Central memory CD8-positive, alpha-beta T cell (primary cell): ENCODE results near the gene CASKIN1.

Experiments
- ATAC-seq: fragments of 150-1000 bp; cut with Tn5 transposase; replicated peaks from 2 replicates; pipeline ENCODE4 v1.10.0; 2022; ENCODE audit warnings: mild to moderate bottlenecking, moderate FRiP score, moderate number of reproducible peaks; ENCODE audit not compliant: poor library complexity, severe bottlenecking; ENCODE audit errors: extremely low read depth
- DNase-seq, 2 donors: peaks; one replicate each; pipeline ENCODE4 v3.0.0; 2021; ENCODE audit warnings: low spot score in 2 of 2
- H3K27ac Mint-ChIP-seq: one replicate; pipeline ENCODE4 v1.8.0; 2022; ENCODE audit warnings: low read depth, mild to moderate bottlenecking, moderate library complexity, mixed read lengths
- H3K27me3 Mint-ChIP-seq: one replicate; pipeline ENCODE4 v1.8.0; 2022; ENCODE audit warnings: mixed read lengths
- H3K36me3 Mint-ChIP-seq: one replicate; pipeline ENCODE4 v1.8.0; 2022; ENCODE audit warnings: mild to moderate bottlenecking, moderate library complexity, mixed read lengths; ENCODE audit not compliant: insufficient read depth
- H3K4me1 Mint-ChIP-seq: one replicate; pipeline ENCODE4 v1.8.0; 2022; ENCODE audit warnings: mixed read lengths
- H3K4me3 Mint-ChIP-seq: one replicate; pipeline ENCODE4 v1.8.0; 2022; ENCODE audit warnings: mild to moderate bottlenecking, moderate library complexity, mixed read lengths
- H3K9me3 Mint-ChIP-seq: one replicate; pipeline ENCODE4 v1.8.0; 2022; ENCODE audit warnings: mixed read lengths

CASKIN1 gene

DNA sequence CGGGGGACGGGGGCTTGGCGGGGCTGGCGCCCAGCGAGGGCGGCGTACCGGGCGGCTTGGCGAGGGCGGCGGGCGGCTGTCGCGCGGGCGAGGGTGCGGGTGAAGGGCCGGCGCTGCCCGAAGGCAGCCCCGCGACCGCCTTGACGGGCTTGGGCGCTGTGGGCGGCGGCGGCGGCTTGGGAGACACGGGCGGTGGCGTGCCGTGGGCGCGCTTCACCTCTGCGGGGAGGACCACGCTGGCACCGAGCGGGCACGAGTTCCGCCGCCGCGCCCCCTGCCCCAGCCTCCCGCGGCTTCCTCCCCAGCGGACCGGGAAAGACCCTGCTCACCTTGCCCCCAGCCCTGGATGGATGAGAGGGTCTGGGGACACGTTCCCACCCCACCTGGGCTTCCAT is 17.3 kb downstream of the CASKIN1 start:
- Mint-ChIP-seq H3K27ac (no peak overlapping the region), H3K4me3 (no peak overlapping the region), H3K36me3 (peaks cover 6% of the 10 kb centered on the region), H3K9me3 (no peaks in the 10 kb centered on the region), H3K27me3 (no peaks in the 10 kb centered on the region), H3K4me1 (peaks cover 9% of the 10 kb centered on the region)
- ATAC-seq (no peak), DNase-seq (no peak)

DNA sequence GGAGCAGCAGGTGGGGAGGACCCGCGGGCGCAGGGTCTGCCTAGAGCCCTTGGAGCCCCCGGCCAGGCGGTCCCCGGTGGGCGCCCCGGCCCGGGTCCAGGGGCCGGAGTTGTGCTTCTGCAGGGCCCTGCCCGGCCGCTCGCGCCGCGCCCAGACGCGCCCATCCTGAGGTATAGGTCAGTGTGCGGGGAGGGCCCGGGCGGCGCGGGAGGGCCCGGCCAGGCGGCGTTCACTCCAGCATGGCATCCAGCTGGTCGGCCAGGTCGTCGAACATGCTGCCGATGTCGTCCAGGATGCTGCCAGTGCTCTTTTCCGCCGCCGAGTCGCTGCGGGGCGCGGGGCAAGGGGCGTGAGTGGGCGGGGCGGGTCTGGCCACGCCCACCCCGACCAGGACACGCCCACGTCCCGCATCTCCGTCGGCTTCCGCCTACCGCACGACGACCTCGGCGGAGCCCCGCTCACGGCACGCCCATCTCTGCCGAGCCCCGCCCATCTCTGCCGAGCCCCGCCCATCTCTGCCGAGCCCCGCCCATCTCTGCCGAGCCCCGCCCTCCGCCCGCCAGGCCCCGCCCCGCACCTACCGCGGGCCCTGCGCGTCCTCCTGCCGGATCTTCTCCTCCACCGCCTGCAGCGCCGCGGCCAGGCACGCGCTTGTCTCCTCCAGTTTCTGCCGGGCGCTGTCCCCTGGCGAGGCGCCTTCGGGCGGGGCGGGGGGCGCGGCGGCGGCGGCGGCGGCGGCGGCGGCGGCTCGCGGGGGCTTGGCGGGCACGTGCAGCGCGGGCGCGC is 17.9 kb downstream of the CASKIN1 start:
- H3K27me3 Mint-ChIP-seq, result no peaks in the 10 kb centered on the region
- DNase-seq (no peak), ATAC-seq (no peak)

DNA sequence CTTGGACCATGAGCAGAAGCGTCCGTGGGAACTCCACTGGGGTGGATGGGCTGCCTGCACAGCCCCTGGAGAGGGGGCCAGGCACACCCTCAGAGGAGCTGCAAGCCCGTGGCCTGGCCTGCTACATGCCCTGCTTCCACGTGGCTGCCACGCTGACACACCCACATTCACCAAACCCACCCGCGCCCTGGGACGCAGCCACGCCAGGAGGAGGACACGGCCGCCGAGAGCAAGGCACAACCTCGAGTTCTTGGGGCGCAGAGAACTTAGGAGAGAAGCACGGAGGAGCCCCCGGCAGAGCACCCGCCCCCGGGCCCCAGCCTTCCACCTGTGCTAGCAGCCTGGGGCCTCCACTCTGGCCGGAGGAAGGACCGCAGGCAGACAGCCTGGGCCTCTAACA is 18.8 kb downstream of the CASKIN1 start:
- Mint-ChIP-seq H3K27me3 (no peaks in the 10 kb centered on the region), H3K4me3 (no peak overlapping the region), H3K9me3 (no peaks in the 10 kb centered on the region), H3K4me1 (peaks cover 9% of the 10 kb centered on the region), H3K27ac (no peak overlapping the region), H3K36me3 (peaks cover 6% of the 10 kb centered on the region)
- ATAC-seq, result no peak
- DNase-seq, result no peak

More for the DNA sequence above, 17.9 kb downstream of the CASKIN1 start:
- Mint-ChIP-seq H3K36me3 (peaks cover 6% of the 10 kb centered on the region), H3K4me1 (peaks cover 9% of the 10 kb centered on the region), H3K9me3 (no peaks in the 10 kb centered on the region), H3K27ac (no peak overlapping the region), H3K4me3 (no peak overlapping the region)

DNA sequence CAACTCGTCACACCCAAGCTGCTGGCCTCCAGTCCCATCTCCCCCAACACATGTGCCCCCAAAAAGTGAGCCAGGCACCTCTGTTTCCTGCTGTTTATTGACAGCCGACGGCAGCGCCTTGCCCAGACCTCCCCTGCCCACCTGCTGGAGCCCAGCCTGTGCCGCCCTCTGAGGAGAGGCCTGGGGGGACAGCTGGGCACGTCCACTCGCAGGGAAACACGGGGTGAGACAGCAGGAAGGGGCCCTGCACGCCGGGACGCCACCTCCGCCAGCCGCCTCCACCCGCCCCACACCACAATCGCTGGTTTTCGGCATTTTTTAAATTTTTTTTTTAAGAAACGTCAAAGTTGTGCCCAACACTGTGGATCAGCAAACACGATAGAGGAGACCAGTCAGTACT is 19.3 kb downstream of the CASKIN1 start:
- ATAC-seq, result no peak
- DNase-seq, result no peak
- H3K4me3 Mint-ChIP-seq, result no peak overlapping the region
- H3K27ac Mint-ChIP-seq, result no peak overlapping the region
- H3K4me1 Mint-ChIP-seq, result peaks cover 5% of the 10 kb centered on the region
- H3K36me3 Mint-ChIP-seq, result peaks cover 6% of the 10 kb centered on the region
- no peaks in the 10 kb centered on the region for H3K27me3 Mint-ChIP-seq
- no peaks in the 10 kb centered on the region for H3K9me3 Mint-ChIP-seq

DNA sequence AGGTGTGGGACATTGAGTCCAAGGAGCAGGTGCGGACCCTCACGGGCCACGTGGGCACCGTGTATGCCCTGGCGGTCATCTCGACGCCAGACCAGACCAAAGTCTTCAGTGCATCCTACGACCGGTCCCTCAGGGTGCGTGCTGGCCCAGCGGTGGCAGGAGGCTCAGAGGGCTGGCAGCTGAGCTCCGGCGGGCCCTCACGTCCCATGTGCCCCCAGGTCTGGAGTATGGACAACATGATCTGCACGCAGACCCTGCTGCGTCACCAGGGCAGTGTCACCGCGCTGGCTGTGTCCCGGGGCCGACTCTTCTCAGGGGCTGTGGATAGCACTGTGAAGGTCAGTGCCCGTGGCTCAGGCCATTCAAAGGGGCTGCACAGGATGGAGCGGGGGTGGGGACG is 20.4 kb downstream of the CASKIN1 start:
- no peak for ATAC-seq
- Mint-ChIP-seq H3K9me3 (no peaks in the 10 kb centered on the region), H3K36me3 (peaks cover 6% of the 10 kb centered on the region)

DNA sequence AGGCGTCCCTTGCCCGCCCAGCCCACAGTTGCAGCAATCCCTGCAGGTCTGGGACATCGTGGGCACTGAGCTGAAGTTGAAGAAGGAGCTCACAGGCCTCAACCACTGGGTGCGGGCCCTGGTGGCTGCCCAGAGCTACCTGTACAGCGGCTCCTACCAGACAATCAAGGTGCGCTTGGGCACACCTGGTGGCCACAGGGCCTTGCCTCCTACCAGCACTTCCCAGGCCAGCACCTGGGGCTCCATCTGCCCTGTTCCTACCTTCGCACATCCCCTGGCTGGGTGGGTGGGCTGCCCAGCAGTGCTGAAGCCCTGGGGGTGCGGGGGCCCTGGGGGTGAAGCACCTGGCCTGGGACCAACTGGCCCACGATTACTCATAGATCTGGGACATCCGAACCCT is 21.0 kb downstream of the CASKIN1 start:
- Mint-ChIP-seq H3K9me3 (no peaks in the 10 kb centered on the region), H3K27ac (no peak overlapping the region), H3K4me1 (no peaks in the 10 kb centered on the region), H3K36me3 (peaks cover 6% of the 10 kb centered on the region), H3K27me3 (no peaks in the 10 kb centered on the region), H3K4me3 (no peak overlapping the region)
- no peak for DNase-seq
- ATAC-seq, result no peak

More for the DNA sequence above, 20.4 kb downstream of the CASKIN1 start:
- DNase-seq, result no peak
- Mint-ChIP-seq H3K4me1 (no peaks in the 10 kb centered on the region), H3K4me3 (no peak overlapping the region), H3K27ac (no peak overlapping the region), H3K27me3 (no peaks in the 10 kb centered on the region)

DNA sequence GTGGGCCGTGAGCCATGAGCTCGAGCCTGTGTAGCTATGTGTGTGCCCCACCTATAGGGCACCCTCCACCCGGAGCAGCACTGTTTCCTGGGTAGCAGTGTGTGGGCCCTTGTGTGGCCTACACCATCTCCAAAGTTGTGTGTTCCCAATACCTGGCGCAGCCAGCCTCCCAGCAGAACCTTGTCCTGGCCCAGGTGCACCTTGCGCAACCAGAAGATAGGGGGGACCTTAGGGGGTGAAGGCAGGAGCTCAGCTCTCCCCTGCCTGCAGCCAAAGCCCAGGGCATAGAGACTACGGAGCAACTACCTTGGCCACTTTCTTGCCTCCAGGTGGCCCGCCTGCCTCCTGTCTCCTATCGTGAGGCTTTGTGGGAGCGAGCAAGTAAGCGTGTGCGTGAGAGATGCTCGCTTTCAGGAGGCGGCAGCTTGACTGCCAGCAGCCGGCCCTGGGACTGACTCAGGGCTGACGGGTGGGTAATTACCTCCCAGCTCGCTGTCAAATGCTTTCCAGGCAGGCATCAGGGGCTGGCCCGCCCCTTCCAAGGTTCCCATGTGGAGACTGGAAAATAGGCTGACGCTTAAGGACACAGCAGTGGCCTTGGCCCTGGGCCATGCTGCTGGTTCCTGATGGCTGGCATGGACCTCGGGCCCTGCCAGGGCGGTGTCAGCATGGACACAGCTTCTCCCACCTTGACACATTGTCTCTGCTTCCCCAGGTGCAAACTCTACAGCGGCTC is 21.8 kb downstream of the CASKIN1 start:
- Mint-ChIP-seq H3K36me3 (peaks cover 6% of the 10 kb centered on the region), H3K4me1 (no peaks in the 10 kb centered on the region), H3K27me3 (no peaks in the 10 kb centered on the region), H3K9me3 (no peaks in the 10 kb centered on the region), H3K4me3 (no peak overlapping the region), H3K27ac (no peak overlapping the region)
- no peak for DNase-seq
- no peak for ATAC-seq

DNA sequence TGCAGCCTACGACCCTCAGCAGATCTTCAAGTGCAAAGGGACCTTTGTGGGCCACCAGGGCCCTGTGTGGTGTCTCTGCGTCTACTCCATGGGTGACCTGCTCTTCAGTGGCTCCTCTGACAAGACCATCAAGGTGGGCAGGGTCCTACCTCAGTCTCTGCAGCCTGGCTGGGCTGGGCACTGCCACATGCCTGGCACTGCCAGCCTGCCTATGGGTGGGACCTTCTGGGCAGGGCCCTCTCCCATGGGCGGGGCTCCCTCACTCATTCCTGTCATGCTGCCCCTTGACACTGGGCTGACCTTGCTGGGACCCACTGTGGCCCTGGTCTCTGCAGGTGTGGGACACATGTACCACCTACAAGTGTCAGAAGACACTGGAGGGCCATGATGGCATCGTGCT is 22.5 kb downstream of the CASKIN1 start:
- H3K4me3 Mint-ChIP-seq, result no peak overlapping the region
- ATAC-seq (no peak), DNase-seq (no peak)
- no peaks in the 10 kb centered on the region for H3K27me3 Mint-ChIP-seq
- no peaks in the 10 kb centered on the region for H3K4me1 Mint-ChIP-seq
- H3K27ac Mint-ChIP-seq, result no peak overlapping the region
- no peaks in the 10 kb centered on the region for H3K9me3 Mint-ChIP-seq
- H3K36me3 Mint-ChIP-seq, result peaks cover 5% of the 10 kb centered on the region

DNA sequence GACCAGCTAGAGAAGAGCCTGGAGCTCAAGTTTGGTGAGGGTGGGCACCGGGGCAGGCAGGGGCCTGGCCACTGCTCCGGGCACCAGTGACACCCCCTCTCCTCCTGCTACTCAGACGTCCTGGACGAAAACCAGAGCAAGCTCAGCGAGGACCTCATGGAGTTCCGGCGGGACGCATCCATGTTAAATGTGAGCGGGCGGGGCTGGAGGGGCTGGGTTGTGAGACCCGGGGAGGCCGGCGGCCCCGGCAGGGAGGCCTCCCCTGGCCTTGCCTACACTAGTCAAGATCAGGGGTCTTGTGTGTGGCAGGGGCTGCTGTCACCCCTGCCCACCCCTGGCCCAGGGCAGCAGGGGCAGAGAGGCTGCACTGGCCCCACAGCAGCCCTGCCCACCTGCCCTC is 23.0 kb downstream of the CASKIN1 start:
- Mint-ChIP-seq H3K4me3 (no peak overlapping the region), H3K9me3 (no peaks in the 10 kb centered on the region), H3K36me3 (peaks cover 3% of the 10 kb centered on the region), H3K27me3 (no peaks in the 10 kb centered on the region), H3K27ac (no peak overlapping the region), H3K4me1 (no peaks in the 10 kb centered on the region)
- no peak for ATAC-seq
- no peak for DNase-seq

DNA sequence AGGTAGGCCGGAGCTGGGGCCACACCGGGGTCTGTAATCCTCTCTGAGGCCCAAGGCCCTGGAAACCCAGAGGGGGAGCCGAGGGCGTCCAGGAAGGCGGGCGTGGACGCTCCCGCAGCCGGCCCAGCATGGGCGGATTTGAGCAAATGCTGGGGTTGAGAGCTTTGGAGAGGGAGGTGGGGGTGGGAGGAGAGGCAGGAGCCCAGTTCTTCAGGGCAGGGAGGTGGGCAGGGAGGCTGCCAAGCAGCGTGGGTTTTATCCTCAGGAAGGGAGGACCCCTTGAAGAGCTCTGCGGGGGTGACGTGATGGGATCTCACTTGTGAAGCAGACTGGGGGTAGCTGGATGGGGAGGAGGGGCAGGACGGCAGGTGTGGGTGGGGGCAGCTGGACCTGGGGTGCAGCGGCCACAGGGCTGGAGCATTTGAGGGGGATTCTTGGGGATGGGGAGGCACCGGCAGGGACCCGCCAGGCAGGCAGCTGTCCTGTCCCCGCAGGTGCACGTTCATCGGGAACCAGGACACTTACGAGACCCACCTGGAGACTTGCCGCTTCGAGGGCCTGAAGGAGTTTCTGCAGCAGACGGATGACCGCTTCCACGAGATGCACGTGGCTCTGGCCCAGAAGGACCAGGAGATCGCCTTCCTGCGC is 23.6 kb downstream of the CASKIN1 start:
- no peak for ATAC-seq

DNA sequence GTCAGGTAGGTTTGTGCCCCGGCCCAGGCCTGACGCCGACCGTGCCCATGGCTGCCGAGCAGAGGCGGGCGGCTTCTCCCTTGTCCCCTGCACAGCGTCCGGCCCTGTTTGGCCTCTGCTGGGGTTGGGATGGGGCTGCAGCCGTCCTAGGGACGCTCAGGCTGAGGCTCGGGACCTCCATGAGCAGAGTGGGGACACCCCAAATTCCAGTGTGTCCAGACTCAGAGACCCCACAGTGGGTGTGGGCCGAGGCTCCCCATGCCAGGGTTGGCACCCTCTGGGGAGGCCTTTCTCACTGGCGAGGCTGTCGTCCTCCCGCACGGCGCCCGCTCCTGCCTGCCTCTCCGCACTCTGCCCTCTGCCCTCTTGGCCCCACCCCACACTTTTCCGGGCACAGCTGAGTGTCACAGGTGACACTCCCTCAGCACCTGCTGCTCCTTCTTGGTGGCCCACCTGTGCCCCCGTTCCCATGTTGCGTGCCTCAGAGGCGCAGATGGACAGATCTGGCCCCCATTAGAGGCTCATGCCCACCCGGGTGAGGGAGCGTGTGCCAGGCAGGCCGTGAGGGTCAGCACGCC is 24.7 kb downstream of the CASKIN1 start:
- H3K27ac Mint-ChIP-seq, result no peak overlapping the region
- no peak overlapping the region for H3K4me3 Mint-ChIP-seq
- DNase-seq (no peak), ATAC-seq (no peak)
- H3K4me1 Mint-ChIP-seq, result no peaks in the 10 kb centered on the region
- H3K36me3 Mint-ChIP-seq, result peaks cover 2% of the 10 kb centered on the region
- H3K27me3 Mint-ChIP-seq, result no peaks in the 10 kb centered on the region
- no peaks in the 10 kb centered on the region for H3K9me3 Mint-ChIP-seq

More for the DNA sequence above, 23.6 kb downstream of the CASKIN1 start:
- no peak overlapping the region for H3K4me3 Mint-ChIP-seq
- H3K9me3 Mint-ChIP-seq, result no peaks in the 10 kb centered on the region
- H3K36me3 Mint-ChIP-seq, result peaks cover 3% of the 10 kb centered on the region
- H3K27me3 Mint-ChIP-seq, result no peaks in the 10 kb centered on the region
- no peaks in the 10 kb centered on the region for H3K4me1 Mint-ChIP-seq
- DNase-seq, result no peak
- no peak overlapping the region for H3K27ac Mint-ChIP-seq

DNA sequence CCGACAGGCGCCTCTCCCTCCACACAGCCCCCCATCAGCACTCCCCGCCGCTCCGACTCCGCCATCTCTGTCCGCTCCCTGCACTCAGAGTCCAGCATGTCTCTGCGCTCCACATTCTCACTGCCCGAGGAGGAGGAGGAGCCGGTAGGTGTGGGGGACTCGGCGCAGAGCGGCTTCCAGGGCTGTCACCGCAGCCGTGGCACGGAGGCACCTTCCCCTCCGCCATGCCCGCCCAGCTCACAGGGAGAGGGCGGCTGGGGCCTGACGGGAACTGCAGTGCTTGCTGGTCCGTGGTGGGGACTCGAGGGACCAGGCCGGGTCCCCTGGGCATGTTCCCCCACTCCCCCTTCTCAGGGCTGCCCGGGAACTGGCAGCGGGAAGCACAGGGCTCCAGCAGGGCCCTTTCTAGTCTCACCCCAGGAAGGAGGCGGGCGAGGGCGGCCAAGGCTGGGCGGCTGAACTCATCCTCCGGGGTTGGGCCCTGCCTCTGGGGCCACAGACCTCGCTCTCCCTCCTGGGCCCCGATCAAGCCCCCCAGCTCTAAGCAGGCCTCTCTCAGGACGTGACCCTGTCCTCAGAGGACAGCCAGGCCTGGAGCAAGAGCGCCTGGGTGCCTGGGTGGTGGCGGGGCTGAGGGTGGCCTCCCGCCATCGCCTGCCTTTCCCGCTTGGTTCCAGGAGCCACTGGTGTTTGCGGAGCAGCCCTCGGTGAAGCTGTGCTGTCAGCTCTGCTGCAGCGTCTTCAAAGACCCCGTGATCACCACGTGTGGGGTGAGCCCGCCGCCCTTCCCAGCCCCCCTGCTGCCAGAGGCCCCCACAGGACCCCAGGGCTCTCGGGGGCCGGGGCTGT is 25.6 kb downstream of the CASKIN1 start:
- no peaks in the 10 kb centered on the region for H3K9me3 Mint-ChIP-seq
- H3K36me3 Mint-ChIP-seq, result peaks cover 2% of the 10 kb centered on the region
- no peak overlapping the region for H3K27ac Mint-ChIP-seq
- peaks cover 4% of the 10 kb centered on the region for H3K4me1 Mint-ChIP-seq
- DNase-seq (no peak), ATAC-seq (no peak)
- no peaks in the 10 kb centered on the region for H3K27me3 Mint-ChIP-seq
- no peak overlapping the region for H3K4me3 Mint-ChIP-seq
